NCI-H526 (cell line): ENCODE measurements around the gene SMG6.

ENCODE experiments used
- DNase-seq, 2 experiments: peaks; one replicate each; lab custom pipeline; 2025; lab: John Stamatoyannopoulos, UW

The SMG6 gene

GRCh38 chr17:2235265-2235664, 68.3 kb downstream of the SMG6 start:
- DNase-seq: no peak

GRCh38 chr17:2233441-2233947, 70.1 kb downstream of the SMG6 start:
- no peak for DNase-seq

GRCh38 chr17:2232244-2232638, 71.3 kb downstream of the SMG6 start:
- DNase-seq: no peak

GRCh38 chr17:2230877-2231276, 72.7 kb downstream of the SMG6 start:
- no peak for DNase-seq

GRCh38 chr17:2227025-2227699, 76.4 kb downstream of the SMG6 start:
- no peak for DNase-seq

- DNase-seq: no peak
Observed at GRCh38 chr17:2223617-2223927, 80.0 kb downstream of the SMG6 start.

GRCh38 chr17:2222901-2223616, 80.5 kb downstream of the SMG6 start:
- no peak for DNase-seq

- no peak for DNase-seq
Observed at GRCh38 chr17:2222301-2222700, 81.3 kb downstream of the SMG6 start.

- no peak for DNase-seq
Observed at GRCh38 chr17:2218426-2218825, 85.2 kb downstream of the SMG6 start.

GRCh38 chr17:2215616-2216364, 87.8 kb downstream of the SMG6 start:
- no peak for DNase-seq

GRCh38 chr17:2214929-2215615, 88.5 kb downstream of the SMG6 start:
- no peak for DNase-seq

GRCh38 chr17:2214047-2214928, 89.3 kb downstream of the SMG6 start:
- no peak for DNase-seq

- DNase-seq: no peak
Observed at GRCh38 chr17:2213291-2213960, 90.2 kb downstream of the SMG6 start.

GRCh38 chr17:2212400-2212981, 91.1 kb downstream of the SMG6 start:
- no peak for DNase-seq

GRCh38 chr17:2211661-2212399, 91.8 kb downstream of the SMG6 start:
- no peak for DNase-seq

GRCh38 chr17:2210726-2211125, 92.9 kb downstream of the SMG6 start:
- DNase-seq: no peak

GRCh38 chr17:2207815-2208515, 95.6 kb downstream of the SMG6 start:
- no peak for DNase-seq

GRCh38 chr17:2204393-2204792, 99.2 kb downstream of the SMG6 start:
- no peak for DNase-seq

- DNase-seq: no peak
Observed at GRCh38 chr17:2203818-2204217, 99.8 kb downstream of the SMG6 start.
